GM18873 (cell line): ENCODE measurements around the gene ZNF521.

ENCODE experiments used
- ATAC-seq: cut with Tn5 transposase; IDR thresholded peaks from one replicate; pipeline ENCODE4 v1.9.1; 2021; ENCODE audit warnings: mild to moderate bottlenecking, moderate library complexity, moderate number of reproducible peaks; ENCODE audit not compliant: unreplicated experiment, low FRiP score

ZNF521 gene

GRCh38 chr18:25340762-25341161, 11.2 kb downstream of the ZNF521 start:
- ATAC-seq = no peak

GRCh38 chr18:25335676-25336075, 16.3 kb downstream of the ZNF521 start:
- ATAC-seq = no peak

GRCh38 chr18:25335062-25335461, 16.9 kb downstream of the ZNF521 start:
- ATAC-seq = no peak

GRCh38 chr18:25334588-25334987, 17.4 kb downstream of the ZNF521 start:
- no peak for ATAC-seq

- ATAC-seq = no peak
These were observed 20.0 kb downstream of the ZNF521 start for GRCh38 chr18:25332002-25332401.

- ATAC-seq = no peak
These were observed 22.2 kb downstream of the ZNF521 start for GRCh38 chr18:25329783-25330182.

- ATAC-seq = no peak
These were observed 24.4 kb downstream of the ZNF521 start for GRCh38 chr18:25327584-25327983.

- no peak for ATAC-seq
These were observed 25.5 kb downstream of the ZNF521 start for GRCh38 chr18:25326361-25326952.

- ATAC-seq = no peak
These were observed 29.2 kb downstream of the ZNF521 start for GRCh38 chr18:25322806-25323205.

- no peak for ATAC-seq
These were observed 35.5 kb downstream of the ZNF521 start for GRCh38 chr18:25316381-25317018.

GRCh38 chr18:25314838-25315190, 37.2 kb downstream of the ZNF521 start:
- no peak for ATAC-seq

GRCh38 chr18:25314151-25314837, 37.7 kb downstream of the ZNF521 start:
- no peak for ATAC-seq

- ATAC-seq = no peak
These were observed 38.7 kb downstream of the ZNF521 start for GRCh38 chr18:25313268-25313667.

- ATAC-seq = no peak
These were observed 41.9 kb downstream of the ZNF521 start for GRCh38 chr18:25310045-25310444.

GRCh38 chr18:25308381-25308780, 43.6 kb downstream of the ZNF521 start:
- ATAC-seq = no peak

- no peak for ATAC-seq
These were observed 44.8 kb downstream of the ZNF521 start for GRCh38 chr18:25307192-25307591.

GRCh38 chr18:25306671-25307070, 45.3 kb downstream of the ZNF521 start:
- ATAC-seq = no peak

GRCh38 chr18:25305584-25305983, 46.4 kb downstream of the ZNF521 start:
- no peak for ATAC-seq

GRCh38 chr18:25300492-25300891, 51.5 kb downstream of the ZNF521 start:
- ATAC-seq = no peak

- ATAC-seq = no peak
These were observed 52.3 kb downstream of the ZNF521 start for GRCh38 chr18:25299426-25300300.

- no peak for ATAC-seq
These were observed 53.1 kb downstream of the ZNF521 start for GRCh38 chr18:25298853-25299274.
